H1 (cell line): Measurements from ENCODE around the gene IL17REL. TPM values are rescaled to one million over a fixed set of nuclear protein-coding genes. Genes with fewer than 3 reads are reported as not detected.

ENCODE experiments used
- BACH1 ChIP-seq: IDR thresholded peaks from 2 replicates; pipeline ENCODE4 v1.6.1; 2012; ENCODE audit warnings: low read length, improper control_type of control experiment
- FOSL1 ChIP-seq: IDR thresholded peaks from 2 replicates; pipeline ENCODE4 v1.6.1; 2011; ENCODE audit warnings: mild to moderate bottlenecking, low read depth, low read length, moderate library complexity; ENCODE audit not compliant: insufficient read depth
- PHF8 ChIP-seq: fragments of 200-600 bp; sonication (generic); conservative IDR thresholded peaks from 2 replicates; pipeline ENCODE4 v1.7.1; 2012; ENCODE audit warnings: low read depth, mild to moderate bottlenecking, inconsistent platforms, low read length, moderate library complexity
- RFX5 ChIP-seq: IDR thresholded peaks from 2 replicates; pipeline ENCODE4 v1.6.1; 2011; ENCODE audit warnings: low read depth, low read length, improper control_type of control experiment, borderline replicate concordance
- YY1 ChIP-seq: IDR thresholded peaks from 2 replicates; pipeline ENCODE4 v1.6.1; 2011; ENCODE audit warnings: low read depth, mild to moderate bottlenecking, low read length
- polyA plus RNA-seq, 7 experiments: library from polyadenylated mRNA; depleted of rRNA in 3 of 7; stranded (reverse) in 5 of 7; unstranded in 2 of 7; fragments of >200 nt in 5 of 7; fragments of 200-250 nt in 2 of 7; gene quantifications; 1 replicate in 5 of 7; 2 replicates in 1 of 7; 4 replicates in 1 of 7; pipeline versions ENCODE4 v1.2.1 to v1.2.3, GENCODE V29; 2011 to 2013; ENCODE audit warnings: missing spikeins in 2 of 7, mixed read lengths in 2 of 7
- total RNA-seq: library from RNA; stranded (reverse); fragmentation: NEBNext Ultra II Directional; extraction: Animal tissue kit (Norgen Biotek cat#: 25700); gene quantifications from 2 replicates; pipeline ENCODE4 v1.2.1, GENCODE V29; 2021
- TF ChIP-seq, protein P1 (sequence below): fragments of 300-600 bp; sonication (generic); IDR thresholded peaks from 2 replicates; pipeline ENCODE4 v1.7.1; 2012; ENCODE audit warnings: low read length, moderate library complexity, mild to moderate bottlenecking, inconsistent platforms; ENCODE audit not compliant: insufficient replicate concordance
- TF ChIP-seq, protein P2 (sequence below), 3 experiments: IDR thresholded peaks; 1 replicate in 2 of 3; 2 replicates in 1 of 3; pipeline versions ENCODE4 v1.5.1 to v1.6.1; 2011; ENCODE audit warnings: low read length in 3 of 3, mild to moderate bottlenecking in 3 of 3, inconsistent platforms in 2 of 3, low read depth in 1 of 3, moderate library complexity in 1 of 3; ENCODE audit not compliant: insufficient read depth in 1 of 3; ENCODE audit errors: control extremely low read depth in 1 of 3

The IL17REL gene
- total and polyA plus RNA-seq, 2 of the 8 experiments (the other 6 are each of a cell fraction or from before 2014, with no cell fraction given), result 0.15 to 0.20 TPM

DNA sequence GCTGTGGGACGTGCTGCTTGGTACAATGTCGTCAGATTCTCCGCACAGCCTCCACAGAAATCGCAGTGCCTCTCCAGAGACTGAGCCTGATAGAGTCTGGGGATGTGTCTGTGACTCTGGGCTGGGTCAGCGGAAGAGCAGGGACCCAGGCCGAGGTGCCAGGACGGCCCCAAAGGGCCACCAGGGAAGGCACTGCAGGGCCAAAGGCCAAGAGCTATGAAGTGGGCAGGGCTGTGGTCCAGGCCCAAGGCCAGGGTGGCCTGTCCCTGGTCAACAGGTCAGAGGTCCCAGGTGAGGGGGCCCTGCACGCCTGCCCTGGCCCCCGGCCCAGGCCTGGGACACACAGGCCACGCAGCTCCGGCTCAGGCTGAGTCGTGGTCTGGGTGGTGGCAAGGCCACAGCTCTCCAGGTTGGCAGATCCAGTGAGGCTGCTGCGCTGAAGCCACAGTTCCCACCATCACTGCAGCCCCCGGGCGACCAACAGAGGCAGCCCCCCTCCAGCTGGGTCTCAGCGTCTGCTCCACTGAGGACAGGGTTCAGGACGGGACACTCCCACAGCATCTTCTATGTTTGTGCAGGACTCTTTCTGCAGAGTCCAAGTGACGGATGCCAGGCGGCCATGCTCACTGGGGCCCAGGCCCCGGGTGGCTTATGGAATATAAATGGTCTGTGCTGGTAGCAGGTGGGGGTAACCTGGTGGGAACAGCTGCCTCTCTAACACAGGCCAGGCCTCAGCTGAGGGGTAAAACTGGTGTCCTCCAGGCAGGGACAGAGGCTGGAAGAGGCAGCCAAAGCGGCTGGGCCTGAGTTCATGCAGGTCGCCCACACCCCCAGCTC, 56.8 kb downstream of the IL17REL start (continued):
- TF ChIP-seq, protein P1, sequence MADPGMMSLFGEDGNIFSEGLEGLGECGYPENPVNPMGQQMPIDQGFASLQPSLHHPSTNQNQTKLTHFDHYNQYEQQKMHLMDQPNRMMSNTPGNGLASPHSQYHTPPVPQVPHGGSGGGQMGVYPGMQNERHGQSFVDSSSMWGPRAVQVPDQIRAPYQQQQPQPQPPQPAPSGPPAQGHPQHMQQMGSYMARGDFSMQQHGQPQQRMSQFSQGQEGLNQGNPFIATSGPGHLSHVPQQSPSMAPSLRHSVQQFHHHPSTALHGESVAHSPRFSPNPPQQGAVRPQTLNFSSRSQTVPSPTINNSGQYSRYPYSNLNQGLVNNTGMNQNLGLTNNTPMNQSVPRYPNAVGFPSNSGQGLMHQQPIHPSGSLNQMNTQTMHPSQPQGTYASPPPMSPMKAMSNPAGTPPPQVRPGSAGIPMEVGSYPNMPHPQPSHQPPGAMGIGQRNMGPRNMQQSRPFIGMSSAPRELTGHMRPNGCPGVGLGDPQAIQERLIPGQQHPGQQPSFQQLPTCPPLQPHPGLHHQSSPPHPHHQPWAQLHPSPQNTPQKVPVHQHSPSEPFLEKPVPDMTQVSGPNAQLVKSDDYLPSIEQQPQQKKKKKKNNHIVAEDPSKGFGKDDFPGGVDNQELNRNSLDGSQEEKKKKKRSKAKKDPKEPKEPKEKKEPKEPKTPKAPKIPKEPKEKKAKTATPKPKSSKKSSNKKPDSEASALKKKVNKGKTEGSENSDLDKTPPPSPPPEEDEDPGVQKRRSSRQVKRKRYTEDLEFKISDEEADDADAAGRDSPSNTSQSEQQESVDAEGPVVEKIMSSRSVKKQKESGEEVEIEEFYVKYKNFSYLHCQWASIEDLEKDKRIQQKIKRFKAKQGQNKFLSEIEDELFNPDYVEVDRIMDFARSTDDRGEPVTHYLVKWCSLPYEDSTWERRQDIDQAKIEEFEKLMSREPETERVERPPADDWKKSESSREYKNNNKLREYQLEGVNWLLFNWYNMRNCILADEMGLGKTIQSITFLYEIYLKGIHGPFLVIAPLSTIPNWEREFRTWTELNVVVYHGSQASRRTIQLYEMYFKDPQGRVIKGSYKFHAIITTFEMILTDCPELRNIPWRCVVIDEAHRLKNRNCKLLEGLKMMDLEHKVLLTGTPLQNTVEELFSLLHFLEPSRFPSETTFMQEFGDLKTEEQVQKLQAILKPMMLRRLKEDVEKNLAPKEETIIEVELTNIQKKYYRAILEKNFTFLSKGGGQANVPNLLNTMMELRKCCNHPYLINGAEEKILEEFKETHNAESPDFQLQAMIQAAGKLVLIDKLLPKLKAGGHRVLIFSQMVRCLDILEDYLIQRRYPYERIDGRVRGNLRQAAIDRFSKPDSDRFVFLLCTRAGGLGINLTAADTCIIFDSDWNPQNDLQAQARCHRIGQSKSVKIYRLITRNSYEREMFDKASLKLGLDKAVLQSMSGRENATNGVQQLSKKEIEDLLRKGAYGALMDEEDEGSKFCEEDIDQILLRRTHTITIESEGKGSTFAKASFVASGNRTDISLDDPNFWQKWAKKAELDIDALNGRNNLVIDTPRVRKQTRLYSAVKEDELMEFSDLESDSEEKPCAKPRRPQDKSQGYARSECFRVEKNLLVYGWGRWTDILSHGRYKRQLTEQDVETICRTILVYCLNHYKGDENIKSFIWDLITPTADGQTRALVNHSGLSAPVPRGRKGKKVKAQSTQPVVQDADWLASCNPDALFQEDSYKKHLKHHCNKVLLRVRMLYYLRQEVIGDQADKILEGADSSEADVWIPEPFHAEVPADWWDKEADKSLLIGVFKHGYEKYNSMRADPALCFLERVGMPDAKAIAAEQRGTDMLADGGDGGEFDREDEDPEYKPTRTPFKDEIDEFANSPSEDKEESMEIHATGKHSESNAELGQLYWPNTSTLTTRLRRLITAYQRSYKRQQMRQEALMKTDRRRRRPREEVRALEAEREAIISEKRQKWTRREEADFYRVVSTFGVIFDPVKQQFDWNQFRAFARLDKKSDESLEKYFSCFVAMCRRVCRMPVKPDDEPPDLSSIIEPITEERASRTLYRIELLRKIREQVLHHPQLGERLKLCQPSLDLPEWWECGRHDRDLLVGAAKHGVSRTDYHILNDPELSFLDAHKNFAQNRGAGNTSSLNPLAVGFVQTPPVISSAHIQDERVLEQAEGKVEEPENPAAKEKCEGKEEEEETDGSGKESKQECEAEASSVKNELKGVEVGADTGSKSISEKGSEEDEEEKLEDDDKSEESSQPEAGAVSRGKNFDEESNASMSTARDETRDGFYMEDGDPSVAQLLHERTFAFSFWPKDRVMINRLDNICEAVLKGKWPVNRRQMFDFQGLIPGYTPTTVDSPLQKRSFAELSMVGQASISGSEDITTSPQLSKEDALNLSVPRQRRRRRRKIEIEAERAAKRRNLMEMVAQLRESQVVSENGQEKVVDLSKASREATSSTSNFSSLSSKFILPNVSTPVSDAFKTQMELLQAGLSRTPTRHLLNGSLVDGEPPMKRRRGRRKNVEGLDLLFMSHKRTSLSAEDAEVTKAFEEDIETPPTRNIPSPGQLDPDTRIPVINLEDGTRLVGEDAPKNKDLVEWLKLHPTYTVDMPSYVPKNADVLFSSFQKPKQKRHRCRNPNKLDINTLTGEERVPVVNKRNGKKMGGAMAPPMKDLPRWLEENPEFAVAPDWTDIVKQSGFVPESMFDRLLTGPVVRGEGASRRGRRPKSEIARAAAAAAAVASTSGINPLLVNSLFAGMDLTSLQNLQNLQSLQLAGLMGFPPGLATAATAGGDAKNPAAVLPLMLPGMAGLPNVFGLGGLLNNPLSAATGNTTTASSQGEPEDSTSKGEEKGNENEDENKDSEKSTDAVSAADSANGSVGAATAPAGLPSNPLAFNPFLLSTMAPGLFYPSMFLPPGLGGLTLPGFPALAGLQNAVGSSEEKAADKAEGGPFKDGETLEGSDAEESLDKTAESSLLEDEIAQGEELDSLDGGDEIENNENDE, result no peak
- TF ChIP-seq, protein P2, sequence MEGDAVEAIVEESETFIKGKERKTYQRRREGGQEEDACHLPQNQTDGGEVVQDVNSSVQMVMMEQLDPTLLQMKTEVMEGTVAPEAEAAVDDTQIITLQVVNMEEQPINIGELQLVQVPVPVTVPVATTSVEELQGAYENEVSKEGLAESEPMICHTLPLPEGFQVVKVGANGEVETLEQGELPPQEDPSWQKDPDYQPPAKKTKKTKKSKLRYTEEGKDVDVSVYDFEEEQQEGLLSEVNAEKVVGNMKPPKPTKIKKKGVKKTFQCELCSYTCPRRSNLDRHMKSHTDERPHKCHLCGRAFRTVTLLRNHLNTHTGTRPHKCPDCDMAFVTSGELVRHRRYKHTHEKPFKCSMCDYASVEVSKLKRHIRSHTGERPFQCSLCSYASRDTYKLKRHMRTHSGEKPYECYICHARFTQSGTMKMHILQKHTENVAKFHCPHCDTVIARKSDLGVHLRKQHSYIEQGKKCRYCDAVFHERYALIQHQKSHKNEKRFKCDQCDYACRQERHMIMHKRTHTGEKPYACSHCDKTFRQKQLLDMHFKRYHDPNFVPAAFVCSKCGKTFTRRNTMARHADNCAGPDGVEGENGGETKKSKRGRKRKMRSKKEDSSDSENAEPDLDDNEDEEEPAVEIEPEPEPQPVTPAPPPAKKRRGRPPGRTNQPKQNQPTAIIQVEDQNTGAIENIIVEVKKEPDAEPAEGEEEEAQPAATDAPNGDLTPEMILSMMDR (IDR thresholded peaks at IDR 0.05; ENCODE audit: control extremely low read depth in 1 of 3, insufficient read depth in 1 of 3, low read depth in 1 of 3, low read length in 3 of 3), result no peak
- TF ChIP-seq PHF8, result no peak
- TF ChIP-seq RFX5, result no peak
- TF ChIP-seq FOSL1, result no peak
- no peak for TF ChIP-seq BACH1
- TF ChIP-seq YY1, result no peak
